Adrenal gland (tissue), 5 donors: ENCODE results near the gene PANK2.

Experiments used
- POLR2A ChIP-seq, 2 donors: fragments of 450-650 bp; IDR thresholded peaks; one replicate each; pipeline ENCODE4 v1.6.1; 2017; ENCODE audit warnings: antibody characterized with exemption in 2 of 2, mild to moderate bottlenecking in 2 of 2, moderate library complexity in 1 of 2
- TF ChIP-seq, protein P1 (sequence below), 6 experiments: fragments of 450-650 bp in 4 of 6; fragments of 200-600 bp in 2 of 6; sonication (generic) in 1 of 6; IDR thresholded peaks; 1 replicate in 5 of 6; 2 replicates in 1 of 6; pipeline versions ENCODE4 v1.5.1 to v1.8.0; 2016 to 2021; ENCODE audit warnings: antibody characterized with exemption in 6 of 6, mild to moderate bottlenecking in 2 of 6, moderate library complexity in 1 of 6
- donor health status: DM: no; HTN: no; CAD: no.

DNA sequence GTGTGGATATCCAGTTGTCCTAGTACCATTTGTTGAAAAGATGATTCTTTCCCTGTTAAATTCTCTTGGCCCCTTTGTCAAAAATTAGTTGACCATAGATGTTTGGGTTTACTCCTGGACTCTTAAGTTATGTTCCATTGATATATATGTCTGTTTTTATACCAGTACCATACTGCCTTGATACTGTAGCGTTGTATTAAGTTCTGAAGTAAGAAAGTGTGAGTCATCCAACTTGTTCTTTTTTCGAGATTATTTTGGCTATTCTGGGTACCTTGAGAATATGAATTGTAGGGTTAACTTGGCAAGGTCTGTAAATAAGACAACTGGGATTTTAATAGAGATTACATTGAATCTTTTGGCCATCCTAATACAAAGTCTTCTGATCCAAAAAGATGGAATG, 26.5 kb downstream of the PANK2 start:
- no peak for TF ChIP-seq POLR2A (IDR thresholded peaks at IDR 0.05)
- TF ChIP-seq, protein P1, sequence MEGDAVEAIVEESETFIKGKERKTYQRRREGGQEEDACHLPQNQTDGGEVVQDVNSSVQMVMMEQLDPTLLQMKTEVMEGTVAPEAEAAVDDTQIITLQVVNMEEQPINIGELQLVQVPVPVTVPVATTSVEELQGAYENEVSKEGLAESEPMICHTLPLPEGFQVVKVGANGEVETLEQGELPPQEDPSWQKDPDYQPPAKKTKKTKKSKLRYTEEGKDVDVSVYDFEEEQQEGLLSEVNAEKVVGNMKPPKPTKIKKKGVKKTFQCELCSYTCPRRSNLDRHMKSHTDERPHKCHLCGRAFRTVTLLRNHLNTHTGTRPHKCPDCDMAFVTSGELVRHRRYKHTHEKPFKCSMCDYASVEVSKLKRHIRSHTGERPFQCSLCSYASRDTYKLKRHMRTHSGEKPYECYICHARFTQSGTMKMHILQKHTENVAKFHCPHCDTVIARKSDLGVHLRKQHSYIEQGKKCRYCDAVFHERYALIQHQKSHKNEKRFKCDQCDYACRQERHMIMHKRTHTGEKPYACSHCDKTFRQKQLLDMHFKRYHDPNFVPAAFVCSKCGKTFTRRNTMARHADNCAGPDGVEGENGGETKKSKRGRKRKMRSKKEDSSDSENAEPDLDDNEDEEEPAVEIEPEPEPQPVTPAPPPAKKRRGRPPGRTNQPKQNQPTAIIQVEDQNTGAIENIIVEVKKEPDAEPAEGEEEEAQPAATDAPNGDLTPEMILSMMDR (IDR thresholded peaks at IDR 0.05): no peak
